Measurements from ENCODE around the gene VDAC2.
"Not testable (repeated sequence)": the region's sequence is repeated elsewhere in the genome, so short reads cannot be mapped to it uniquely, and the experiment has no call there.

VDAC2 gene, protein sequence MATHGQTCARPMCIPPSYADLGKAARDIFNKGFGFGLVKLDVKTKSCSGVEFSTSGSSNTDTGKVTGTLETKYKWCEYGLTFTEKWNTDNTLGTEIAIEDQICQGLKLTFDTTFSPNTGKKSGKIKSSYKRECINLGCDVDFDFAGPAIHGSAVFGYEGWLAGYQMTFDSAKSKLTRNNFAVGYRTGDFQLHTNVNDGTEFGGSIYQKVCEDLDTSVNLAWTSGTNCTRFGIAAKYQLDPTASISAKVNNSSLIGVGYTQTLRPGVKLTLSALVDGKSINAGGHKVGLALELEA
- 72.7 to 179 (median 81.2) reads per million in 3 experiments for total RNA-seq

DNA sequence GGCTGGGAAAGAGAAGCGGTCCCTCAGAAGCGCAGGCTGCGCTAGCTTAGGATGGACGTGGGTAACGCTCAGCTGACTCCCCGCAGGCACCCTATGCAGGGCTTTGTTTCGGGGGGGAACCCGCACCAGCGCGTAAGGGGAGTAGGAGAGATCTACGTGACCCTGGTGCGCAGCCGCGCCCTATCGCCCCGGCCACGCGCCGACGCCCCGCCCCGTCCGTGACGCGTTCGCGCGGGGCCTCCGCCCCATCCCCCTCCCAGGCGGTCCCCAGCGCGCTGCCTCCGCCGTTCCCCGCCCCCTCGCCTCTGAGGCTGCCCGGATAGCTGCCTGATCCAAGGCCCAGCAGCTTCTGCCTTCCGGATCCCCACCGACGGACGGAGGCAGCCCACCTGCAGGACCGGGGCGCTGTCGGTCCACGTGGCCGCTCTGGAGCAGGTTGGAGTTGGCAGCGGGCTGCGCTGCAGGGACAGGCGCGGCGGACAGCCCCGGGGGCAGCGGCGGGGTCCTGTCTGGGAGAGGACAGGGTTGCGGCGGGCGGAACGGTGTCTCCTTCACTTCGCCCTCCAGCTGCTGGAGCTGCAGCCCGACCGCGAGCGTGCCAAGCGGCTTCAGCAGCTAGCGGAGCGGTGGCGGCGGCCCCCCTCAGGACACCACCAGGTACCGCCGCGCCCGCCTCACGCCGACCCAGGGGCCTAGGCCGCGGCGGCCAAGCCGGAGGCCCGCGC, at the start of gene VDAC2:
Gene VDAC2, plus strand, starts transcription at position 515 of the 725 bp plus-strand sequence. CDS start 363 bp downstream, outside the sequence.
- peak; percentile 97 for DNase-seq

DNA sequence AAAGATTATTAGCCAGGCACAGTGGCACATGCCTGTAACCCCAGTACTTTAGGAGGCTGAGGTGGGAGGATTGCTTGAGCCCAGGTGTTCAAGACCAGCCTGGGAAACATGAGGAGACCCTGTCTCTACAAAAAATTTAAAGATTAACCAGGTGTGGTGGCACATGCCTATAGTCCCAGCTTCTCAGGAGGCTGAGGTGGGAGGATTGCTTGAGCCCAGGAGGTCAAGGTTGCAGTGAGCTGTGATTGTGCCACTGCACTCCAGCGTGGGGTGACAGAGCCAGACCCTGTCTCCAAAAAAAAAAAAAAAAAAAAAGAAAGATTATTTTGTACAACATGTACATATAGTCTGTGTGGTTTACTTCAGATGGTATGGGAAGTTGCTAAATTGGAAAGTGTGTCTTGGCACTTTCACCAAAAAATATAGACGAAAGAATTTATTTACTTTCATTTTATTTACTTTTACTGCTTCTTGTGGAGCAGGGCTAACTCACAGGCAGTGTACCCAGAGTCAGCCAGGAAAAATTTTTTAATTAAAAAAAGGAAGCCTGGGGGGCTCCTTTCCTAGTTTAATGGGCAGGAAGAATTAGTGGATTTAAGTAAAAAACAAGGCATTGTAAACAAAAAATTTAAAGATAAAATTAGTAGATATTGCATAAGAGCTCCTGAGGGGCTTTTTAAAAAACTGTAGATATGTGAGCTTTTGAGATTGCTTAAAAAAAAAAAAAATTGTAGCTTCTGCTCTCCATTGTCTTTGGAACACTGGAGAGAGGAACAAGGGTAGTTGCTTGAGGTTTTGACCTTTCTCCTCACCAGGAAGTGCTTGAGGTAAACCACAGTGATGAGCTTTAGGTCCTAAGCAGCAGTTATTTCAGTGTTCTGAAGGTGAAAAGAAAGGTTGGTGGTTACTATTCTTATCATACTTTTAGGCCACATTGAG, 44.6 kb upstream of the VDAC2 start:
- DNase-seq = peak; percentile 10

DNA sequence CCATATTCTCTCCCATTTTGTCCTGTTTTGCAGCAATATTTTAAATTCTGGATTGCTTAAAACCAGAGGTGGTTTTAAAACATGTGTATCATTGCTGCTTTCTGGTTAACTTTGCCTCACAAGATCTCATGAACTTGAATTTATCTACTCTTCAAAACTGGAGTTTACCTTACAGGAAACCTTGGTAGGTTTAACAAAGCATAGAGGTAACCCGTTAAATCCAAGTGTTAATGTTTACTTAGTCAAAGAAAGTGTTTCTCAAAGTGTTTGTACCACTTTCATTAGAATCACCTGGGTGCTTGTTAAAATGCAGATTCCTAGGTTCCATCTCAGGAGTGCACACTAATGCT, 44.0 kb upstream of the VDAC2 start:
- no peak for DNase-seq

DNA sequence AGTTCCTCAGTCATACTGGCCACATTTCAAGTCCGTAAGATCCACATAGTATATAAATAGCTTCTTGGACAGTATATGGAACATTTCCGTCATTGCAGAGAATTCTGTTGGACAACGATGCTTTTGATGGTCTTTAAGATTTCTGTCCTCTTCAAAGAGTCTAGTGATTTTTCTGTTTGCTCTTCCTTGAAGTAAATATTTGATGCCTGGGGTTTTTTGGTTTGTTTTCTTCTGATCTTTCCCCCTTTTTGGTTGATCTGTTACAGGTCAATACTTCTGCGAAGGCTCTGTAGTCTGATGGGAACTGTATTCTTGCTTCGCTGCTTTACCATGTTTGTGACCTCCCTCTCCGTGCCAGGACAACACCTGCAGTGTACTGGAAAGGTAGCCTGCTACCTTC, 42.3 kb upstream of the VDAC2 start:
- no peak for DNase-seq

DNA sequence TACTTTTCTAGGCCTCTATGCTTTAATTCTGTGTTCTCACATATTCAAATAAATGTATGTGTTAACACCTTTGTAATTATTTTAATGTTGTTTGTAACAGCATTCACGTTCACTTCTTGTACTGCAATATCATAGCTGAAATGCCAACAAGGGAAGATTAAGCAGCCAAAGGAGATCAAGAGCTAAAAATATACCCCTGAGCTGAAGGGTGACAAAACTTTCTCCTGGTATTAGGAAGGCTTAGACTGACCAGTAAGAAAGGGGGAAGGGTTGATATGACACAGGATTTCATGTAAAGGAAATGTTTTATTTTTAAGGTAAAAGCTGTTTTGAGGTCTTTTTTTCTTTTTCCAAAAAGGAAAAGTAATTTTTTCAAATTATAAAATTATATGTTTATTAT, 40.4 kb upstream of the VDAC2 start:
- DNase-seq = no peak

DNA sequence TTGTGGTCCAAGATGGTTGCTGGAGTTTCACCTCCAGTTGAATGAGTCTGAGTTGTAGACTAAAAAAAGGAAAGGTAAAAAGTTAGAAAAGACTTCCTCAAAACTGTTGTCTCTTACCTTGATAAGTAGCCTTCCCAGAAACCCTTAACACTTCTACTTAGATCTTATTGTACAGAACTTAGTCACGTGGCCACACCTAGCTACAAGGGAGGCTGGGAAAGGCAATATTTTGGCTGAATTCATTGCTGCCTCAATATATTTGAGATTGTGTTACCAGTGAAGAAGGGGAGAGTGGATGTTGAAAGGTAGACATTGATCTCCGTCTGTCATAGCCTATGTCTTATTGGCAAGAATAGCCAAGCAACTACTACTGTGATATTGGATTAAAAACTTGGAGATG, 35.5 kb upstream of the VDAC2 start:
- DNase-seq = no peak

DNA sequence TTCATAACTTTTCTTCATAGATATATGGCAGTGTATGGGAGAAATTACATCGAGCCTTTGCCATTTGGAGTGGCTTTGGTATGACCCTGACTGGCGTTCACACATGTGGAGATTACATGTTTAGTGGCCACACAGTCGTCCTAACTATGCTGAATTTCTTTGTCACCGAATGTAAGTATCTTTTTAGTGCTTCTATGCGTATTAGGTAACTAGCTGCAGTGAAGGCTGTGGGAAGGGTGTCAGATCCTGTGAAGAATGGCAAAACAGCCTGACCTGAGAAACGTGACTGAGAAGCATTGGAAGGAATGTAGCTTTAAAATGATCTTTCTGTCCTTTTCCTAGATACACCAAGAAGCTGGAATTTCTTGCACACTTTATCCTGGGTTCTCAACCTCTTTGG, 34.5 kb upstream of the VDAC2 start:
- no peak for DNase-seq

DNA sequence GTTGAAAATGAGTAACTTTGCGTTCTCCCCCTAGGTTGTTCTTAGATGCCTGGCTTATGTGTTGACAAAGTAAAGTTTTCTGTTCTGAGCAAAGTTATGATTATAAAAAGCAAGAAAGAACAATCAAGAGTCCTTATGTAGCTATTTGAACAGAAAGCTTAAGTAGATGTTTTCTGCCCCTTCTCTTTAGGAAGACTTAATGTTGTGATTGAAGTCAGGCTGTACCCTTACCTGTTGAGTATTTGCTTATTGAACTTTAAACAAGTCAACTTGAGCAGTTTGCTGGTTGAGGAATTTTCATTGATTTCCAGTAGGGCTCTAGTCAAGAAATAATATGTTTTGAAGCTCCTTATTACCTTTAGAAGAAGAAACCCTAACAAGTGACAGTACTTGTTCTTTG, 33.9 kb upstream of the VDAC2 start:
- no peak for DNase-seq

DNA sequence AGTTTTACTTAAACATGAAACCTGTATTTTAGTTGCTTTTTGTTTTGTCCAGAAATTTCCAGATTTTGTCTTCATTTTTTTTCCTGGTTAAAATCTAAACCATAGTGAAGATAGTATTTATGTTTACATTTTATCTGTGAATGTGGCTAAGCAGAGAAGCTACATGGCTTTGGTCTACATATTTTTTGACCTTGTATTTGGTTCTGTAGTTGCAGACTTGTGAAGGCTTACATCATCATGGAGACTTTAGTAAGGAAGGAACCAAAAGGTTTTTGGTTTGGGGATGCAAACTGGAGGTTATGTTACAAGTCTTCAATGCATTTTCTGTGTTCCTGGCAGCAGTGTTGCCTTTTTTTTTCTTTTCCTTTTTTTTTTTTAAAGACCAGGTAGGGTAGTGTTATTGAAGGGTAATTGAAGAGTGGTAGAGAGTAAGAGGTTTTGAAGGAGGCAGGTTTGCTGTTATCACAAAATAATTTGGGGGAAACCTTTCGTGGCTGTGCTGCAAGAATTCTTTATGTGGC, 30.9 kb upstream of the VDAC2 start:
- no peak for DNase-seq

DNA sequence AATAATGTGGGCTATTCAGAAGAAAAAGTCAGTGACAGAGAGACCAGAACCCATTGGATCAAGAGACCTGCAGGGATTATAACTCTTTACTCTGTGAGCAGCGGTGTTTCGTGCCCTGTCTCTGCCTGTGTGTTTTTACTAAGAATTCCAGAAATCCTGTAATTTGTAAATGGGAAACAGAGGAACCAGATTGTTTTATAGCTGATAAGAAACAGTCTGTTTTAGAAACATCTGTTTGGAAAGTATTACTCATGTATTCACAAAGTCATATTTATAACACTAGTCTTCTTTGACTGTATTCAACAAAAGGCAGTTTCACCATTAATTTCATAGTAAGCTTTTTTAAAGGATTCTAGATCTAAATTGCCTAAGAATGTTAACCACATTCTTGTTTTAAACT, 30.0 kb upstream of the VDAC2 start:
- no peak for DNase-seq

DNA sequence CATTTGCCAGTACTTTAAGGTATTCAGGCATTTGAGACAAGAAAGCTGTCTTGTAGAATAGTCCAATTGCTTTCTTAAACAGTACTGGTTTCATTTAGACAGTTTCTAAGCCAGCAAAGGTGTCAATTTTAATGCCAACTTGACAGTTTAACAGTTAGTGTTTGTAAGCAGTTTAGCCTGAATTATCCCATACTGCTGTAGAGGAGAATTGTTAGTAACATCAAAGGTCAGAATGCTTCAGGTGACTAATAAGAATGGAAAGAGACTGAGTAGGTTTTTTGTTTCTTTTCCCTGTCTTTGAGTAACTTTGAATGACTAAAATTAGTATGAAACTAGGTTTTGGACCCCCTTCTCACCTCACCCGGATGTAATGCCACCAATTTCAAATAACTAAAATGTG, 29.5 kb upstream of the VDAC2 start:
- no peak for DNase-seq

DNA sequence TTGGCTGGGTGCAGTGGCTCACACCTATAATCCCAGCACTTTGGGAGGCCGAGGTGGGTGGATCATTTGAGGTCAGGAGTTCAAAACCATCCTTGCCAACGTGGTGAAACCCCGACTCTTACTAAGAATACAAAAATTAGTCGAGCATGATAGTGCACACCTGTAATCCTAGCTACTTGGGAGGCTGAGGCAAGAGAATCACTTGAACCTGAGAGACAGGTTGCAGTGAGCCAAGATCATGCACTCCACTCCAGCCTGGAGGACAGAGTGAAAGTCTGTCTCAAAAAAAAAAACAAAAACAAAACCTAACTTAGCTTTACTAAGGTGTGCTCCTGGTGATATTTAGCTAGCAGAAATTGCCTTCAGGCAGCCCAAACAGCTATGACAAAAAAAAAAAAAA, 24.3 kb upstream of the VDAC2 start:
- no peak for DNase-seq

DNA sequence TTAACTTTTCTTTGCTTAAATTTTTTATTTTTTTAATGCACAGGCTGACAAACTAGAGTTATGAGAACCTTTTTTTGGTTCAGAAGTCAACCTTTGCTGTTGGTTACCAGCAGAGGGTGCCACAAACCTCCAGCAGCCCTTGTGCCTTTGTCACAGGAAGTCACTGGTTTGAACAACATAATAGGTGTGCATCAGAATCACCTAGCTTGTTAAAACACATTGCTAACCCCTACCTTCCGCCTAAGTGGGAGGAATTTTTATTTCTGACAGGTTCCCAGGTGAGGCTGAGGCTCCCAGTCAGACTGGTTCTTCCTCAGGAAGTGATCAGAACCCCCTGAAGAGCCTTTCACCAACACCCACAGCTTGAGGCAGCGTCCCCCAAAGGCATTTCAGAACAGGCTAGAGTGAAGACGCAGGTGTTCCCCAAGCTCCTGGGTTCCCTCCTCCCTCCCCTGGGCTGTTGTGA, 22.6 kb upstream of the VDAC2 start:
- DNase-seq = peak; percentile 74

DNA sequence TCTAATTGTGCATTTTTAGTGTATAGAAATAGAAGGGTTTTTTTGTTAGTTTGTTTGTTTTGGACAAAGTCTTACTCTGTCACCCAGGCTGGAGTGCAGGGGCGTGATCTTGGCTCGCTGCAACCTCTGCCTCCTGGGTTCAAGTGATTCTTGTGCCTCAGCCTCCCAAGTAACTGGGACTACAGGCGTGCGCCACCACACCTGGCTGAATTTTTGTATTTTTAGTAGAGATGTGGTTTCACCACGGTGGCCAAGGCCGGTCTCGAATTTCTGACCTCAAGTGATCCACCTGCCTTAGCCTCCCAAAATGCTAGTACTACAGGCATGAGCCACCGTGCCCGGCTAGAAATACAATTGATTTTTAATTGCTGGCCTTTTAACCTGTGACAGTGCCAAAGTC, 22.1 kb upstream of the VDAC2 start:
- not testable (repeated sequence) for DNase-seq

DNA sequence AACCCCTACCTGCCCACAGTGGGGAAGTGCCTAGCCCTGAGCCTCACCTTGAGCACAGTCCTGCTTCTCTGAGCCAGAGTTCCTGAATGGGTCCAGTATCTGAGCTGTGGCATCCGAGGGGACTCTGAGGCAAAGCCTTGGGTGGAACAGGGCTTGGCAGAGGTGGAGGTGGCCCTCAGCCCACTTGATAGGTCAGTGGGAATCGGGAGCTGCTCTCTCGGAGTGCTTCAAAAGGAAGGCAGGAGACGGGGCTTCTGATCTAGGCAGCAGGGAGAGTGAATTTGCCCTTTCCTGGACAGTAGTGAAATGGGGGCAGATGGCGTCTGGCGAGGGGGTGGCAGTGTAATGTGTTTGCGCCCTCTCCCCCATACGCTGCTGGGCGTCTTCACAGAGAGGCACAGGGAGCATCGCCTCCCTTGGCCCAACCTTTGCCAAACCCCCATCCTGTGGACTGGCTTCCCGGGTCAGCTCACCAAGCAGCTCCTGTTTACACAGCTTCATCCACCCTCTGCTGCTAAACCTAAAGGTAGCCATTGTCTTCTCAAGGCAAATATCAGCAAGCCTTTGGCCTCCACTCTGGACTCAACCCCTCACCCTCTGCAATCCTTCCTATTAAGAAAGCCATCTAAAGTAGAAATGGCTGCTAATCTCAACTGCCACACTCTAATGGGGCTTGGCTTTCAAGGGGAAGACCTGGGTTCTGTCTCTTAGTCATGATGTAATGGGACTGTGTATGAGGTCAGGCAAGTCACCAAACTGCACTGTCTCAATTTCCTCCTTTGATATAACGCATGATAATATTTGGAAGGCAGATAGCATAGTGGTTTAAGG, 21.1 kb upstream of the VDAC2 start:
- no peak for DNase-seq

DNA sequence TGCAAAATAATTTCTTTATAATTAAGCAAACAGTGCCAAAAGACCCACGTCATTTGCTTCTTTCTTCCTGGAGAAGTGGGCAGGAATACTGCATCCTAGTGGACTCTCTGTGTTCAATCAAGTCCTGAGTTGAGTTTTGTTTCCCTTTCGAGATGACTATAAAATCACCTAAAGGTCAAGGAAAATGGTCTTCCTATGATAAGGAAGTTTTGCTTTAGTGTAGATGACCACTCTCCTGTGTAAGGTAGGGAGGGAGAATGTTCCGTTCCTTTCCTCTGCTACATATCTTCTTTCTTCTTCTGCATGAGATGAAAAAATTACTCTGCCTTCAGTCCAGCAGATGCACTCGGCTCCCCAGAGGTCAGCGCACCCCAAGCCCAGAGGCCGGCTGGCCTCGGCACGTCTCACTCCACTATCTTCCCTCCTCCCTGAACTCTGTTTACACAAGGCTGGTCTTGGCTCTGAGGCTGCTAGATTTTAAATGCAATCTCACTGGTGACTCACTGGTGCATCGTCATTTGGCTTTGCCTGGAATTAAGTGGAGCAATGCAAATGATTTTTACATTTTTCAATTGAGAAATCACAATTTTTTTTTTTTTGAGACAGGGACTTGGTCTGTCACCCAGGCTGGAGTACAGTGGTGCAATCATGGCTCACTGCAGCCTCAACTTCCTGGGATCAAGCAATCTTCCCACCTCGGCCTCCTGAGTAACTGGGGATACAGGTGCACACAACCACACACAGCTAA, 18.6 kb upstream of the VDAC2 start:
- no peak for DNase-seq

DNA sequence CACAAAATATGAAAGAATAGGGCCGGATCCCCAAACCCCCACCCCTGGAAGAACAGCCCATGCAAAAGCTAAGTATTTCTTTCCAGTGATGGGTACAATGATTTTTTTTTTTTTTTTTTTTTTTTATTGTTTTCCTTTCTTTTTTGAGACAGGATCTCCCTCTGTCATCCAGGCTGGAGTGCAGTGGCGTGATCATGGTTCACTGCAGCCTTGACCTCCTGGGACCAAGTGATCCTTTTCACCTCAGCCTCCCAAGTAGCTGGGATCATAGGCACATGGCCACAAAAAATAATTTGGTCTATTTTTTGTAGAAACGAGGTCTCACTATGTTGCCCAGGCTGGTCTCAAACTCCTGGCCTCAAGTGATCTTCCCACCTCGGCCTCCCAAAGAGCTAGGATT, 16.0 kb upstream of the VDAC2 start:
- DNase-seq = not testable (repeated sequence)

DNA sequence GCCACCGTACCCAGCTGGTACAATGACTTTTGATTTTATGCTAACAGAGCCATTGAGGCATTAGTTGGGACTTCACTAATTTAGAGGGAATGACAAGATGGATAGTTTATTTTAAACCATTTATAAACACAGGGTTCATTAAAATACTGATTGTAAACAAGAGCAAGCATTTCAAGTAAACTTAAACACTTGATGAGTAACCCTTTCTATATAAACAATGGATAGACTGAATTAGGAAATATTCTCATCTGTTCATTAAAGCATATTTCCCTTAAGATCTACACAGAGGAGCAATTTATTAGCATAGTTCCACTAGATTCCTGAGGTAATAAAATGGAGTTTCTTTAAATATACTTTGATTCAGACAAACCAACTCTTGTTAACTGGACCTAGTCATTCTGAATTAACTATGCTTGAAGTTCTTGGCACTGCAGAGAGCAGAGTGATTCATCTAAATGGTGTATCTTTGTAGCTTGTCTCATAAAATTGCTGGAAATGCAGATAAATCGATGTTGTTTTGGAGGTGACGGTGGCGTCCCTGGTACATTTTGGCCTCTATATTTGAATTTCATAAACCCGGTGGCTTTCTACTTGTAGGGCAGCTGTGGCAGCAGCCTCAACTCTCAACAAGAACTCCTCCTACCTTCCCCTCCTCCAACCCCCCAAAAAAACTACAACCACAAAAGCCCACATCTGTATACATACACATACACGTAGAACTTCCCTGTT, 15.4 kb upstream of the VDAC2 start:
- DNase-seq = no peak

DNA sequence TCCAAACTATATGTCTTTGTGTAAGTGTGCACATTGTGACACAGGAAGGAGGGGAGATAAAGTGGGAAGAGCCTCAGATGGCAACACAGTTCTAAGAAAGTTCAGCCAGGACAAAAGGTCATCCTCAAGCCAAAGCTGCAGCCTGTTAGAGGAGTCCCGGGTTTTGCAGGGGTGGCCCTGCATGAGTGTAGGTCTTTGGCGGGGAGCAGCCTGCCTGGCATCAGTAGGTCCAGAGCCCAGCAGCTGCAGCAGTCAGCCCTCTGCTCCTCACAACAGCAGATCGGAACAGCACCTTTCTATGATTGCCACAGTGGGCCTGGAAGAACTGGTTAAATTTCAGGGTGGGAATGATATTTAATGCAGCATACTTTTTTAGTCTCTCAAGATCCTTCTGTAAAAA, 13.5 kb upstream of the VDAC2 start:
- DNase-seq = no peak

DNA sequence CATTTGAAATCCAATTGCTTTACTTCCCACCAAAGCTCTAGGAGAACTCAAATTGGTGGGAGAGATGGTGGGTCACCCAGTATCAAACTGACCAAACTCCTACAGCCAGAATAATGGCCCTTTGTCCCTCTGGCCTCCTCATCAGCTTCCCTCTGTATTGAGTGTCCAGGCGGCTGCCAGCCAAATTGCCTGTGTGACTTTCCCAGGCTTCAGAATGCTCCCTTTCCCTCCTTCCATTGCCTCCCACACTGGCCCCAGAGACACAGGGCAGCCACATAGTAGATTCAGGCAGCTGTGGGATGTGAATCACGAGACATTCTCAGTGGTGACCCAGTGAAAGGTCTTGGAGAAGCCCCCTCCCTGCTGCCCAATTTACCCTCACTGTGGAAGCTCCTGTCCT, 12.7 kb upstream of the VDAC2 start:
- DNase-seq = no peak

DNA sequence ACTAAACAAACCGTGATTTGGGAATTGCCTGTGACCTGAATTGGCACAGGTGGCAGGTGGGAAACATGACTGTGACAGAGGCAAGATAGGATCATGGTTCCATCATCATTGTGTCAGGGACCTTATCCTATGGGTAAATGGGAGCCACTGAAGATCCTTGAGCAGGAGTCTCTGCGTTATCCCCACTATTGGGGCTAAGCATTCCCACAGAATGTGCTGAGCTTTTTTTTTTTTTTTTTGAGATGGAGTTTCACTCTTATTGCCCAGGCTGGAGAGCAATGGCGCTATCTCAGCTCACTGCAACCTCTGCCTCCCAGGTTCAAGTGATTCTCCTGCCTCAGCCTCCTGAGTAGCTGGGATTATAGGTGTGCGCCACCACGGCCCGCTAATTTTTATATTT, 10.6 kb upstream of the VDAC2 start:
- DNase-seq = not testable (repeated sequence)
